H1 (cell line): ENCODE measurements around the gene MYO7B. TPM values are rescaled to one million over a fixed set of nuclear protein-coding genes. Genes with fewer than 3 reads are reported as not detected.

Experiments used
- CTCF ChIA-PET: fragments of 300-600 bp; sonication (Branson Sonifier 250); formaldehyde crosslinking; loops from one replicate; lab custom pipeline; 2021; ENCODE audit not compliant: partially characterized antibody; lab: Charles Lee
- POLR2A ChIA-PET: fragments of 300-600 bp; sonication (Branson Sonifier 250); formaldehyde crosslinking; loops from one replicate; lab custom pipeline; 2021; ENCODE audit warnings: inconsistent platforms; ENCODE audit not compliant: partially characterized antibody; lab: Charles Lee
- DNase-seq, 2 experiments: peaks; one replicate each; pipeline versions ENCODE4 v3.0.0 to v3.0.0-alpha.2; 2010 to 2022; ENCODE audit warnings: low spot score in 2 of 2, low read depth in 1 of 2, mixed read lengths in 1 of 2
- FAIRE-seq: peaks from 2 replicates; lab custom pipeline; 2011; peaks lifted over from hg19 to GRCh38; lab: Jason Lieb, UNC
- H2AFZ ChIP-seq: 2 replicates; pipeline ENCODE4 v1.8.1; 2012; ENCODE audit warnings: low read length, inconsistent platforms
- H2AK5ac ChIP-seq: 2 replicates; pipeline ENCODE4 v1.6.1; 2013; ENCODE audit warnings: low read depth, low read length
- H2BK120ac ChIP-seq: replicated peaks from 2 replicates; pipeline ENCODE3; 2013; ENCODE audit warnings: low read depth, low read length, inconsistent platforms
- H2BK12ac ChIP-seq: 2 replicates; pipeline ENCODE4 v1.6.1; 2013; ENCODE audit warnings: low read depth, low read length
- H2BK15ac ChIP-seq: 2 replicates; pipeline ENCODE4 v1.6.1; 2013; ENCODE audit warnings: low read length
- H2BK20ac ChIP-seq: 2 replicates; pipeline ENCODE4 v1.6.1; 2013; ENCODE audit warnings: low read length
- H2BK5ac ChIP-seq: 2 replicates; pipeline ENCODE4 v1.6.1; 2013; ENCODE audit warnings: low read depth, low read length
- H3K14ac ChIP-seq: 2 replicates; pipeline ENCODE4 v1.6.1; 2013; ENCODE audit warnings: inconsistent platforms; ENCODE audit not compliant: insufficient read length
- H3K18ac ChIP-seq: 2 replicates; pipeline ENCODE4 v1.6.1; 2013; ENCODE audit warnings: low read length; ENCODE audit errors: extremely low read depth
- H3K23ac ChIP-seq: 2 replicates; pipeline ENCODE4 v1.6.1; 2013; ENCODE audit warnings: inconsistent platforms; ENCODE audit not compliant: insufficient read length
- H3K23me2 ChIP-seq: 2 replicates; pipeline ENCODE4 v1.6.1; 2013; ENCODE audit warnings: low read depth, low read length
- H3K27ac ChIP-seq: 2 replicates; pipeline ENCODE4 v1.6.1; 2011; ENCODE audit warnings: low read depth, low read length, inconsistent platforms
- H3K27me3 ChIP-seq, 4 experiments: replicated peaks in 1 of 4; 1 replicate in 1 of 4; 2 replicates in 3 of 4; pipeline versions ENCODE4 v1.6.1 to v1.8.1; 2011 to 2013; ENCODE audit warnings: low read length in 3 of 4, mild to moderate bottlenecking in 3 of 4, inconsistent platforms in 2 of 4, mixed read lengths in 2 of 4, moderate library complexity in 1 of 4; ENCODE audit not compliant: control insufficient read depth in 3 of 4, insufficient read depth in 3 of 4; ENCODE audit errors: extremely low read depth in 1 of 4
- H3K36me3 ChIP-seq, 4 experiments: 2 replicates each; pipeline versions ENCODE4 v1.6.1 to v1.8.1; 2011 to 2013; ENCODE audit warnings: mild to moderate bottlenecking in 4 of 4, low read length in 3 of 4, moderate library complexity in 2 of 4, control low read depth in 1 of 4, inconsistent platforms in 1 of 4; ENCODE audit not compliant: insufficient read depth in 4 of 4, control insufficient read depth in 2 of 4
- H3K4ac ChIP-seq: replicated peaks from 2 replicates; pipeline ENCODE3; 2013; ENCODE audit warnings: low read length, low read depth, mixed read lengths, inconsistent platforms; ENCODE audit not compliant: insufficient read length
- H3K4me1 ChIP-seq, 4 experiments: replicated peaks in 1 of 4; 1 replicate in 1 of 4; 2 replicates in 3 of 4; pipeline versions ENCODE4 v1.6.1 to v1.8.1; 2011 to 2013; ENCODE audit warnings: low read length in 3 of 4, inconsistent platforms in 2 of 4, mixed read lengths in 1 of 4; ENCODE audit not compliant: insufficient read depth in 4 of 4, control insufficient read depth in 3 of 4
- H3K4me2 ChIP-seq, 2 experiments: 2 replicates each; pipeline versions ENCODE4 v1.6.1 to v1.8.1; 2011 to 2013; ENCODE audit warnings: low read depth in 2 of 2, low read length in 2 of 2, control low read depth in 1 of 2, inconsistent platforms in 1 of 2, mild to moderate bottlenecking in 1 of 2; ENCODE audit not compliant: insufficient read depth in 1 of 2
- H3K4me3 ChIP-seq, 4 experiments: fragments of 200-600, 300-600 bp in 1 of 4; sonication (generic), shearing (Covaris generic), sonication (Bioruptor Twin) in 1 of 4; 2 replicates each; pipeline versions ENCODE4 v1.5.1 to v1.8.1; 2011 to 2016; ENCODE audit warnings: low read length in 4 of 4, low read depth in 3 of 4, control low read depth in 2 of 4, inconsistent platforms in 2 of 4, mild to moderate bottlenecking in 2 of 4, mixed read lengths in 1 of 4, moderate library complexity in 1 of 4; ENCODE audit not compliant: insufficient read depth in 2 of 4; ENCODE audit errors: extremely low read depth in 1 of 4
- H3K56ac ChIP-seq: replicated peaks from 2 replicates; pipeline ENCODE3; 2013; ENCODE audit warnings: low read depth, mild to moderate bottlenecking, mixed read lengths, low read length, inconsistent platforms; ENCODE audit not compliant: insufficient read length
- H3K79me1 ChIP-seq: 2 replicates; pipeline ENCODE4 v1.6.1; 2013; ENCODE audit warnings: low read depth, low read length, control low read depth
- H3K79me2 ChIP-seq, 2 experiments: 2 replicates each; pipeline versions ENCODE4 v1.6.1 to v1.8.1; 2012 to 2013; ENCODE audit warnings: low read length in 2 of 2, mild to moderate bottlenecking in 2 of 2, inconsistent platforms in 1 of 2; ENCODE audit not compliant: insufficient read depth in 2 of 2, control insufficient read depth in 1 of 2
- H3K9ac ChIP-seq, 4 experiments: replicated peaks in 1 of 4; 1 replicate in 1 of 4; 2 replicates in 3 of 4; pipeline versions ENCODE4 v1.6.1 to v1.8.1; 2011 to 2013; ENCODE audit warnings: low read depth in 3 of 4, low read length in 3 of 4, control low read depth in 2 of 4, mild to moderate bottlenecking in 2 of 4, moderate library complexity in 2 of 4, inconsistent platforms in 1 of 4; ENCODE audit errors: extremely low read depth in 1 of 4
- H3K9me3 ChIP-seq, 2 experiments: 2 replicates each; pipeline versions ENCODE4 v1.6.1 to v1.8.1; 2012 to 2013; ENCODE audit warnings: mild to moderate bottlenecking in 2 of 2, moderate library complexity in 2 of 2, control low read depth in 1 of 2, inconsistent platforms in 1 of 2, low read depth in 1 of 2, low read length in 1 of 2, mixed read lengths in 1 of 2; ENCODE audit not compliant: insufficient read depth in 2 of 2
- H4K20me1 ChIP-seq, 2 experiments: replicated peaks in 1 of 2; 2 replicates each; pipeline versions ENCODE3 to v1.8.1; 2011 to 2013; ENCODE audit warnings: inconsistent platforms in 2 of 2, low read length in 2 of 2, mild to moderate bottlenecking in 1 of 2; ENCODE audit not compliant: insufficient read depth in 2 of 2, control insufficient read depth in 1 of 2
- H4K5ac ChIP-seq: 2 replicates; pipeline ENCODE4 v1.6.1; 2013; ENCODE audit warnings: low read length, low read depth, mixed read lengths, inconsistent platforms; ENCODE audit not compliant: insufficient read length
- H4K8ac ChIP-seq: 2 replicates; pipeline ENCODE4 v1.8.0; 2013; ENCODE audit warnings: mild to moderate bottlenecking, moderate library complexity, low read length, inconsistent platforms; ENCODE audit not compliant: insufficient read depth; ENCODE audit errors: extremely low read depth
- H4K91ac ChIP-seq: replicated peaks from 2 replicates; pipeline ENCODE3; 2013; ENCODE audit warnings: low read length, mixed read lengths, inconsistent platforms; ENCODE audit not compliant: insufficient read length
- CTCF ChIP-seq, 3 experiments: IDR thresholded peaks; 1 replicate in 2 of 3; 2 replicates in 1 of 3; pipeline versions ENCODE4 v1.5.1 to v1.6.1; 2011; ENCODE audit warnings: low read length in 3 of 3, mild to moderate bottlenecking in 3 of 3, inconsistent platforms in 2 of 3, low read depth in 1 of 3, moderate library complexity in 1 of 3; ENCODE audit not compliant: insufficient read depth in 1 of 3; ENCODE audit errors: control extremely low read depth in 1 of 3
- RBBP5 ChIP-seq: IDR thresholded peaks from 2 replicates; pipeline ENCODE4 v1.7.1; 2012; ENCODE audit warnings: low read depth, mild to moderate bottlenecking, inconsistent platforms, low read length, moderate library complexity, borderline replicate concordance
- SIX5 ChIP-seq: IDR thresholded peaks from 2 replicates; pipeline ENCODE4 v1.6.1; 2011; ENCODE audit warnings: mild to moderate bottlenecking, low read depth, low read length
- WGBS, 2 experiments: shearing (Covaris generic) in 1 of 2; methylation state at CpG; one replicate each; pipeline versions ENCODE4 v1.1.6 to v1.1.7; 2013 to 2015; ENCODE audit warnings: low lambda C conversion rate in 2 of 2, mixed read lengths in 2 of 2, inconsistent platforms in 1 of 2, low coverage in 1 of 2, missing lambda C conversion rate in 1 of 2; ENCODE audit not compliant: insufficient replicate concordance in 2 of 2, insufficient coverage in 1 of 2, insufficient read length in 1 of 2; ENCODE audit errors: extremely low coverage in 1 of 2, missing lambda C conversion rate in 1 of 2; 5-methylcytosine and 5-hydroxymethylcytosine counted together
- polyA plus RNA-seq, 7 experiments: library from polyadenylated mRNA; depleted of rRNA in 3 of 7; stranded (reverse) in 5 of 7; unstranded in 2 of 7; fragments of >200 nt in 5 of 7; fragments of 200-250 nt in 2 of 7; gene quantifications; 1 replicate in 5 of 7; 2 replicates in 1 of 7; 4 replicates in 1 of 7; pipeline versions ENCODE4 v1.2.1 to v1.2.3, GENCODE V29; 2011 to 2013; ENCODE audit warnings: missing spikeins in 2 of 7, mixed read lengths in 2 of 7
- total RNA-seq: library from RNA; stranded (reverse); fragmentation: NEBNext Ultra II Directional; extraction: Animal tissue kit (Norgen Biotek cat#: 25700); gene quantifications from 2 replicates; pipeline ENCODE4 v1.2.1, GENCODE V29; 2021

MYO7B gene
- total and polyA plus RNA-seq, 2 of the 8 experiments (the other 6 are each of a cell fraction or from before 2014, with no cell fraction given) = not detected

- H3K27ac ChIP-seq = no peak overlapping the region
- no peak overlapping the region for H3K4me3 ChIP-seq
These were observed 90.7 kb downstream of the MYO7B start for GRCh38 chr2:127626175-127626574.

More at GRCh38 chr2:127626175-127626574, 90.7 kb downstream of the MYO7B start:
- DNase-seq (no peak), FAIRE-seq (no peak)
- H4K20me1 ChIP-seq = no peaks in the 10 kb centered on the region
- no peak overlapping the region for H3K4me2 ChIP-seq
- H3K4me1 ChIP-seq = no peaks in the 10 kb centered on the region
- no peak overlapping the region for H3K23ac ChIP-seq
- H2AK5ac ChIP-seq = no peak overlapping the region
- H3K9me3 ChIP-seq = no peaks in the 10 kb centered on the region
- no peak overlapping the region for H3K14ac ChIP-seq
- no peak overlapping the region for H4K8ac ChIP-seq
- no peak overlapping the region for H2BK5ac ChIP-seq
- no peaks in the 10 kb centered on the region for H3K79me1 ChIP-seq
- H3K4ac ChIP-seq = no peak overlapping the region
- H2BK15ac ChIP-seq = no peak overlapping the region
- H2BK120ac ChIP-seq = no peak overlapping the region
- H3K56ac ChIP-seq = no peak overlapping the region
- H3K36me3 ChIP-seq = no peaks in the 10 kb centered on the region
- WGBS, 2 experiments = 87% methylated on average over 10 of the region's 12 CpGs; no CpG with 5 or more reads in 1 of the 2 experiments
- H3K79me2 ChIP-seq = no peaks in the 10 kb centered on the region
- H3K18ac ChIP-seq = no peak overlapping the region
- no peak overlapping the region for H3K9ac ChIP-seq
- no peak overlapping the region for H2AFZ ChIP-seq
- TF ChIP-seq RBBP5 (no peak), CTCF (IDR thresholded peaks at IDR 0.05; ENCODE audit: control extremely low read depth in 1 of 3, insufficient read depth in 1 of 3, low read depth in 1 of 3, low read length in 3 of 3) (no peak), SIX5 (no peak)
- H2BK12ac ChIP-seq = no peak overlapping the region
- no peak overlapping the region for H4K91ac ChIP-seq
- H2BK20ac ChIP-seq = no peak overlapping the region
- ChIA-PET CTCF (interaction anchor here (6.4 kb wide), 1 partner anchor 14 kb away, joined by 50 read pairs; no protein-coding TSS in a partner anchor), POLR2A (no interaction called here)
- no peaks in the 10 kb centered on the region for H3K23me2 ChIP-seq
- H3K27me3 ChIP-seq = no peaks in the 10 kb centered on the region
- no peak overlapping the region for H4K5ac ChIP-seq
